ENCODE measurements around the gene SENP7. TPM values are rescaled to one million over a fixed set of nuclear protein-coding genes. Genes with fewer than 3 reads are reported as not detected.
"Not testable (repeated sequence)": the region's sequence is repeated elsewhere in the genome, so short reads cannot be mapped to it uniquely, and the experiment has no call there.

The SENP7 gene
- total RNA-seq, 1 experiment from 2014 or later = 2.2 TPM

DNA sequence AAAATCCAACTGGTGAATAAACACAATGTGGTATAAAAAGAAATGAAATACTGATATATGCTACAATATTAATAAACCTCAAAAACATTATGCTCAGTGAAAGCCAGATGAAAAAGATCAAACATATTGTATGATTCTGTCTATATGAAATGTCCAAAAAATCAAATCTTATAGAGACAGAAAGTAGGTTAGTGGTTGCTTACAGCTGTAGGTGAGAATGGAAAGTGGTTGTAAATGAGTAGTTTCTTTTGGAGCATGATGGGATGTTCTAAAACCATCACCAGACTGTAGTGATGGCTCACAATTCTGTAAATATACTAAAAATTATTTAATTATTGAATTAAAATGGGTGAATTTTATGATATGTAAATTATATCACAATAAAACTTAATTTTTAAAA, 58.4 kb downstream of the SENP7 start:
- no peak for DNase-seq (ENCODE audit: low spot score)

DNA sequence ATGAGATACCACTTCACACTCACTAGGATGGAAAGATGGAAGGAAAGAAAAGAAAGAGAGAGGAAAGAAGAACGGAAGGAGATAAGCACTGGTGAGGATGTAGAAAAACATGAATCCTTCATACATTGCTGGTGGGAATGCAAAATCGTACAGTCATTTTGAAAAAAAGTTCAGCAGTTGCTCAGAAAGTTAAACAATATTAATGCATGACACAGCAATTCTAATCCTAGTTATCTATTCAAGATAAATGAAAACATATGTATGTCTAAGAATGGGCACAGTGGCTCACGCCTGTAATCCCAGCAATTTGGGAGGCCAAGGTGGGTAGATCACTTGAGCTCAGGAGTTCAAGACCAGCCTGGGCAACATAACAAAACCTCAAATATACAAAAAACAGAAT, 59.1 kb downstream of the SENP7 start:
- DNase-seq (ENCODE audit: low spot score) = no peak

DNA sequence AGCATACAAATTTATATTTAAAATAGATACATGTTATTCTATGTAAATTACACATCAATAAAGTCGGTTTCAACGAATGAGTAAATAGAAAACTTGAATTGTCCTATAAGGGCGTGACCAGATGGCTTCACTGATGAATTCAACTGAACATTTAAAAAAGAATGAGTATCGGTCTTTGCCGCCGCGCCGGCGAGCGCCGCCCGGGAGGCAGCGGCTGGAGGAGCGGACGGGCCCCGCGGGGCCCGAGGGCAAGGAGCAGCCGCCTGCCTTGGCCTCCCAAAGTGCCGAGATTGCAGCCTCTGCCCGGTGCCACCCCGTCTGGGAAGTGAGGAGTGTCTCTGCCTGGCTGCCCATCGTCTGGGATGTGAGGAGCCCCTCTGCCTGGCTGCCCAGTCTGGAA, 74.4 kb downstream of the SENP7 start:
- DNase-seq (ENCODE audit: low spot score) = not testable (repeated sequence)

DNA sequence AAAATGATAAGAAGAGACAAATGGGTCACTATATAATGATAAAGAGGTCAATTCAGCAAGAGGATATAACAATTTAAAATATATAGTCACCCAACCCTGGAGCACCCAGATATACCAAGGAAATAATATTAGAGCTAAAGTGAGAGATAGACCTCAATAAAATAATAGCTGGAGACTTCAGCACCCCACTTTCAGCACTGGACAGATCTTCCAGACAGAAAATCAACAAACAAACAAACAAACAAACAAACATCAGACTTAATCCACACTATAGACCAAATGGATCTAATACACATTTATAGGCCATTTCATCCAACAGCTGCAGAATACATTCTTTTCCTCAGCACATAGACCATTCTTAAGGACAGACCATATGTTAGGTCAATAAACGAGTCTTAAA, 79.4 kb downstream of the SENP7 start:
- DNase-seq (ENCODE audit: low spot score) = no peak

DNA sequence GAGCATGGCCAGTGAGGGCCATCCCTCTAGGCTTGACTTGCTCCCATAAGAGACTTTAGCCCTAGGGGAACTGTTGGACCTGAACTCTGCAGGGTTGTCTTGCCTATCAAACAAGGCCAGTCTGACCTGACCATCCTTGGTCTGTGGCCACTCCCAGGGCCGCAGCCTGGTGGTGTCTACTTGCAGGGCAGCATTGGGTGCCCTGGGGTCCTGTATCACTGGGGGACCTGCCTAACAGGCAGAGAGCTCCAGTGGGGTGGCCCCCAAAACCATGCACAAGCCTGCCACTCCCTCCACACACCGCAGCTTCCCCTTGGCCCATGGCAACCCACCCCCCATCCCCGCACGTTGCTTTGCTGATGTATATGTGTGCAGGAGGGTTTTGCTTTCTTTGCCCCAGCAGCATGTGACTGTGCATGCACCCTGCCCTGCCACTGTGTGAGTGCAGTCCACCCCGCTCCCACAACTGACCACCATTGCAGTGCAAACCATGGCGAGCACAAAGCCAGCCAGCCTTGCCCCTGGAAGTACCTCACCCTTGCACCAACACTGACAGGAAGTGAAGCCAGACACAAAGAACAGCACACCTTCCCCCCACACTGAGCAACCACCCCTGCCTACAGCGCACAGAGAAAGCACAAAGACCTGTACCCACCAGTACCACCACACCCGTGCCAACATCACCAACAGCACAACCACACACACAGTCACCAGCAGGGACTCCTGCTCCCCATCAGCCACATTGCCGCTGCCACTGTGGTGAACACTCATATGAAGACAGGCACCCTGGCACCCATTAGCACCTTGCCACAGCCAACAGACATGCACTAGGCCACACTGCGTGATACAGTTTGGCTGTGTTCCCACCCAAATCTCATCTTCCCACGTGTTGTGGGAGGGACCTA, 88.8 kb downstream of the SENP7 start:
- DNase-seq (ENCODE audit: low spot score) = no peak

DNA sequence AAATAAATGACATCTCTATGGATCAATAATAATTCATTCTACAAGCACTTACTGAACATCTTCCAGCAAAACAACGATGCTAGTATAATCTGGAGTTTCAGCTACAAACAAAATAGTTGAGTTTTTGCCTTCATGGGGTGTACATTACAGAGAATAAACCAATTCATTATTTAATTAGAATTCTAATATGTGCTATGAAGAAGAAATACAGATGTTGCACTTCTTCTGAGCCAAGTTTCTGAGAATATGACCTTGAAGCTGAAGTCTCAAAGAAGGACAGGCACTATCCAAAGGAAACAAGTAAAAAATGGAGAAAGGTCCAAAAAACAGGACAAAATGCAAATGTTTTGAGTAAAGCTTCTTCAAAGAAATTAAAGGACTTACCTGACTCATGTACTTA, 94.2 kb downstream of the SENP7 start:
- no peak for DNase-seq (ENCODE audit: low spot score)

DNA sequence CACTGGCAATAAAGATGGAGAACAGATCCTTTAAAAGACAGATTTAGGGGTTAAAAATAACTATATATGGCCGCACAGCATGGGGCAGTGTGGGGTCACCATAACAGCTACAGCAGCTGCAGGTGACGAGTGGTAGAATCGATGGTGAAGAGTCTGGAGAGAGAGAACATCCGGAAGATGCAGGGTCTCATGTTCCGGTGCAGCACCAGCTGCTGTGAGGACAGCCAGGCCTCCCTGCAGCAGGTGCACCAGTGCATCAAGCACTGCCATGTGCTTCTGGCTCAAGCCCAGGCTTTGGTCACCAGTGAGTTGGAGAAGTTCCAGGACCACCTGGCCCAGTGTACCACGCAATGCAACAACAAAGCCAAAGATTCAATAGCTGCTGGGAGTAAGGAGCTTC, 98.9 kb downstream of the SENP7 start:
- DNase-seq (ENCODE audit: low spot score) = no peak

DNA sequence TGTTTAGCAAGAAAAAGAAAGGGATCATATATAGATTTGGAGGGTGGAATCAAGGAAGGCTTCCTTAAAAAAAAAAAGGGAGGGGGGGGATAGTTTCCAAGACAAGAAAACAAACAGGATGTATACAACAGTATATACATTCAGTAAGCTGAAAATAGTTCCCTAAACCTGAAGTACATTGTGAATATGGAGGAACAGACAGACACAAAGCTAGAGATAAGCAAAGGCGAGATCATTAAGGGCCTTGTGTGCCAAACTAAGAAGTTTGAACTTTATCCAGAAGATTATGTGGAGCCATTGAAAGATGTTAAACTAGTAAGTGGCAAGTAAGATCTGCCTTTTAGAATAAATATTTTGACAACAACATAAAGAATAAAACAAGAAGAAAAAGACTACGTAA, 99.4 kb downstream of the SENP7 start:
- DNase-seq (ENCODE audit: low spot score) = no peak

DNA sequence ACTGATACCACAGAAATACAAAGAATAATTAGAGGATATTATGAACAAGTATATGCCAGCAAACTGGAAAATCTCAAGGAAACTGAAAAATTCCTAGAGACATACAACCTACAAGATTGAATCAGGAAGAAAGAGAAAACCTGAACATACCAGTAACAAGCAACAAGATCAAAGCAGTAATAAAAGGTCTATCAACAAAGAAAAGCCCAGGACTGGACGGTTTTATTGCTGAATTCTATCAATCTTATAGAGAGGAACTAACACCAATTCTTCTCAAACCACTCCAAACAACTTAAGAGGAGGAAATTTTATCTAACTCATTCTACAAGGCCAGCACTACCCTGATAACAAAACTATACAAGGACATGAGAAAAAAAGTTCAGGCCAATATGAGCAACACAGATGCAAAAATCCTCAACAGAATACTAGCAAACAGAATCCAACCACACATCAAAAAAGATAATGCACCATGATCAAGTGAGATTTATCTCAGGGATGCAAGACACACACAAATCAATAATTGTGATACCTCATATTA, 121.5 kb downstream of the SENP7 start:
- no peak for DNase-seq (ENCODE audit: low spot score)

DNA sequence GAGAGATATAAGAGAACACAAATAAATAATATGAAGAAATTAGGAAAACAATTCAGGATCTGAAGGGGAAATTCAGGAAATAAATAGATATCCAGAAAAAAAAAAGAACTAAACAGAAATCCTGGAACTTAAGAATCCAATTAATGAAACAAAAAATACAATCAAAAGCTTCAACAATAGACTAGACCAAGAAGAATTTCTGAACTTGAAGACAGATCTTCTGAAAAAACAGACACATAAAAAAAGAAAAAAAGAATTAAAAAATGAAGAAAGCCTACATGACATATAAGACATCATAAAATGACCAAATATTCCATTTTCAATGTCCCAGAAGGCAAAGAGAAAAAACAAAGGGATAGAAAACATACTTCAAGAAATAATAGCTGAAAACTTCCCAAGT, 124.3 kb downstream of the SENP7 start:
- DNase-seq (ENCODE audit: low spot score) = no peak

DNA sequence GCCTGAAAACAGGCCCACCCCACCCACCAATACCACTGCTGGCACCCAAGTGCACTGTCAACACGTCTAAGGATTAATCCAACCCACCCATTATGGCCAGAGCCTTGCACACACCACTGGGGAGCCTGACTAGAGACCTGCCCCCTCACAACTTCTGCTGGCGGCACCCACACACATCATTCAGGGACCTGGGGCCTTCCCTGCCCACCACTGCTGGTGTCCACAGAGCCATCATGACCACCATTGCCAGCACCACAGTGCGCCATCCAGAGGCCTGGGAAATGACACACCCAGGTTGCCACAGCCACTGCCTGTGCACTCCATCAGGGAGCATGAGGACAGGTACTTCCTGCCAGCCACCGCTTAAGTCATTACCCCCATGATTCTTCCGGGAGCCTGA, 125.7 kb downstream of the SENP7 start:
- no peak for DNase-seq (ENCODE audit: low spot score)

DNA sequence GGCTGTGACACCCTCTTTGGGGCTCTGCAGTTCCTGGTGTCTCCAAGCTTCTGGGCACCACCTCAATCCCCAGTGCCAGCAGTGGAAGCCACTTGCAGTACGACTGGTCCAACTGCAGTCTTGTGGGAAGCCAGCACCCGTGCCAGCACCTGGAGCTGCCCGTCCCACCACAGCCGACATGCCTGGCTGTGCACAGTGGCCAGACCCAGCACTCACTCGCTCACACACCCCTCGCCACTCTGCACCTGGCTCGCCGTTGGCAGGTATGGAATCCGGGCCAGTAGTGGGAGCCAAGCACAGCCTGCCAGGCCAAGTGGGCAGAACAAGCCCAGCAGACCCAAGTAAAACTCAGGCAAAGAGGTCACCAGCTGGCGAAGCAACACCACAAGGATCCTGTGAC, 128.6 kb downstream of the SENP7 start:
- no peak for DNase-seq (ENCODE audit: low spot score)

DNA sequence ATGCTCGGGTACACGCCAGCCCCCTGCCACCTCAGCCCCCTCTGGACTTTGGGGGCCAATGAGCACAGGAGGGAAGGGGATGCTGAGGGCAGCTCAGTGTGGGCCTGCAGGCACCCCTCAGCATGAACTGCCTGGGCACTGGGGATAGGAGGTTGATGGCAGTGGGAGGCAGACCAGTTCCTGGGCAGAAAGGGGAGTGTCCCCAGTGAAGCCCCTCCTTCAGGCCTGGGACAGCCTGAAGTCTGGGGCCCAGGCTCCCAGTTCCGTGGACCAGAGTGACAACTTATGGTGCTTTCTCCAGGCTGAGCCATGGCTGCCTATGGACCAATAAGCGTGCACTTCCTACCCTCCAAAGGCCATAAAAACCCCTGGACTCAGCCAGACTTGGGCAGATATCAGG, 129.4 kb downstream of the SENP7 start:
- DNase-seq (ENCODE audit: low spot score) = no peak

DNA sequence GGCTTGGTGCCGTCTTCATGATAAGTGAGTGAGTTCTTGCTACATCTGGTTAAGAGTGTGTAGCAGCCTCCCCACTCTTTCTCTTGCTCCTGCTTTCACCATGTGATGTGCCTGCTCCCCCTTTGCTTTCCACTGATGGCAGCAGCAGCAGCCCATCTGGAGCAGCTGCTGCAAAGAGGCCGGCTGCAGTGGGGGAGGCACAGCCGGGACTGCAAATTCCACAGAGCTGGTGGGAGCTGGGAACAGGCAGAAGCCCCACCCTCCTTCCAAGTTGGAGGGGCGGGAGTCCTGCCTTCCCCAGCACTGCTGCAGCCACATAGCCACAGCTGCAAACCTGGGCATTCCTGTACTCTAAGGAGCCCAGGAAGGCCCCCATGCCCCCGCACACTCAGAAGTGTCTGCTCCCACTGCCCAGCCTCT, 129.8 kb downstream of the SENP7 start:
- no peak for DNase-seq (ENCODE audit: low spot score)

DNA sequence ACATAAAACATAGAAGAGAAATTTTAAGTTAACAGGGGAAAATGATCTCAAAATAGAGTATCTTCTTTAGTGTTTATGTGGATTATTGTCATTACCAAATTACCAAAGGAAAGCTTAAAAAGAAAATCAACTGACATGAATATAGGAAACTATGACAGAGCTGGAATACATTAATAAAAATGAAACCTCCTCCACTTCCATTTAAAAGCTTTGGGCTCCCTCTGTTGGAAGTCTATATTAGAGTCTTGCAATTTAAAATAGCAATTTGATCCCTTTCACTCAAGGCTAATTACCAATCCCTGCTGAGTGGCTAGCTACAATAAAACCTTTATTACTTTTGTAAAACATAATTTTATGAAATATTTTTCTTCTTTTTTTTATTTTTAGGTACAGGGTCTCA, 131.2 kb downstream of the SENP7 start:
- DNase-seq (ENCODE audit: low spot score) = peak; percentile 71

DNA sequence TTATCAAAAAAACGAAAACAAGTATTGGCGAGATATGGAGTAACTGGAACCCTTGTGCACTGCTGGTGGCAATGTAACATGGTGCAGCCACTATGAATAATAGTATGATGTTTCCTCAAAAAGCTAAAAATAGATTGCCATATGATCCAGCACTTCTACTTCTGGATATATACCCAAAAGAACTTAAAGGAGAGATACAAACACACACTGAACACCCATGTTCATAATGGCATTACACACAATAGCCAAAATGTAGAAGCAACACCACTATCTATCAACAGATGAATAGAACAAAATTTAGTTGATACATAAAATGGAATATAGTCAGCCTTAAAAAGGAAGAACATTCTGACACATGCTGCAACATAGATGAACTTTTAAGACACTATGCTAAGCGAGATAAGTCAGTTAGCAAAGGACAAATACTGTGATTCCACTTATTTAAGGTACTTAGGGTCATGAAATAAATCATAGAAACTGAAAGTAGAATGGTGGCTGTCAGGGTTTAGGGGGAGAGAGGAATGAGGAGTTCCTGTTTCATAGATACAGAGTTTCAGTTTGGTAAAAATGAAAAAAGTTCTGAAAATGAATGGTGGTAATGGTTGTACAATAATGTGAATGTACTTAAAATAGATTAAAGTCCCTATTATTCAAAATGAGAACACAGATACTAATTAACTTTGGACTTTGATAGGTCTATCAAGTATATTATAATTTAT, 133.2 kb downstream of the SENP7 start:
- no peak for DNase-seq (ENCODE audit: low spot score)

DNA sequence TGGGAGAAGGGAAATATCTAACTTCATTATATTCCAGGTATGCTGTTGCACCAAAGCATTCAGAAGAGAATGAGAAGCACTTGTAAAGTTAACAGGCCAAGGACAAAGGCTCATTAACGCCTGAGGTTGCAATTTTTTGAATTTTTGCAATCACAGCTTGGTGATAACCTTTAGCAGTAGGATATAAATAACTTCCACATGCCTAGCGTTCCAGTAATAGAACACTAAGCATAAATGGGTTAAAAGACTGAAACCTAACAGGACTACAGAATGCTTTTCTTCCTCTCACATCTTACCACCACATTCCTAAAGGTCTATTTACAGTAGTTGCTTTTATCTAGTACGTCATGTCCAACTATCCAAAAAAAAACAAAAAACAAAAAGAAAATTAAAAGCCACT, 135.2 kb downstream of the SENP7 start:
- DNase-seq (ENCODE audit: low spot score) = no peak

DNA sequence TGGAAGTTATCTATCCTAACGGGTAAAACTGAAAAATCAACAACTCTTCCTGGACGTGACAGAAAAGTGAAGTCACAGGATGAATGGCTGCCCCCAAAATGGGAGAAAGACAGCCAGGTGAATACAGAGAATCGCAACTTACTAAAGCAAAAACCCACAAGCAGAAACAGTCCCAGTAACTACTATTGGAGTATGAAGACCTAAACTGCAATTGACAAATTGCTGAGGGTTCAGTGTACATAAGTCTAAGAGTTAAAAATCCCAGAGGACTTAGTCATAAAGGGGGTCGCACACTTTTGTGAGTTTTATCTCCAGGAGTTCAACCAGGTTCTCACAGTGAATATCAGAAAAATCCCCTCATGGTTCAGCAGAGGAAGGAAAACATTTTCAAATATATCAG, 135.8 kb downstream of the SENP7 start:
- no peak for DNase-seq (ENCODE audit: low spot score)

DNA sequence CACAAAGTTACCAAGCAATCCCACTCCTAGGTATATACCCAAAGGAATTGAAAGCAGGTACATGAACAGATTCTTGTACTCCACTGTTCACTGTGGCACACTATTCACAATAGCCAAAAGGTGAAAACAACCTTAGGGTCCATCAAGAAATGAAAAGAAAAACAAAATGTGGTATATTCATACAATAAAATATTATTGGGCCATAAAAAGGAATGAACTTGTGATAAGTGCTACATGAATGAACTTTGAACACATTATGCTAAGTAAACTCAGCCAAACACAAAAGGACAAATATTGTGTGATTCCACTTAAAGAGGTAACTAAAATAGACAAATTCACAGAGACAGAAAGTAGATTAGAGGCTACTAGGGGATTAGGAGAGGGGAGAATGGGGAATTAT, 137.4 kb downstream of the SENP7 start:
- no peak for DNase-seq (ENCODE audit: low spot score)

DNA sequence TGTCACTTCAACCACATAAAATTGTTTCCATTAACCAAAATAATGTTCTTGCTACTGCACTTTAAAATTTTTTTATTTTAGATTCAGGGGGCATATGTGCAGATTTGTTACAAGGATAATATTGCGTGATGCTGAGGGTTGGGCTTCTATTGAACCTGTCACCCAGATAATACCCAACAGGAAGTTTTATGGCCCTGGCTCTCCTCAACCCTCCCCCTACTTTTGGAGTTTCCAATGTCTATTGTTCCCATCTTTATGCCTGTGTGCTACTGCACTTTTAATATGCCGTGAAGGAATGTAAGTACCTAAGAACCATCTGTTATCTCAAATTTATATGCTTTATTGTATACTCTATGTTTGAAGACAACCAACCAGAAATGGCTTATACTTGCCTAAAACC, 150.6 kb downstream of the SENP7 start:
- DNase-seq (ENCODE audit: low spot score) = no peak

DNA sequence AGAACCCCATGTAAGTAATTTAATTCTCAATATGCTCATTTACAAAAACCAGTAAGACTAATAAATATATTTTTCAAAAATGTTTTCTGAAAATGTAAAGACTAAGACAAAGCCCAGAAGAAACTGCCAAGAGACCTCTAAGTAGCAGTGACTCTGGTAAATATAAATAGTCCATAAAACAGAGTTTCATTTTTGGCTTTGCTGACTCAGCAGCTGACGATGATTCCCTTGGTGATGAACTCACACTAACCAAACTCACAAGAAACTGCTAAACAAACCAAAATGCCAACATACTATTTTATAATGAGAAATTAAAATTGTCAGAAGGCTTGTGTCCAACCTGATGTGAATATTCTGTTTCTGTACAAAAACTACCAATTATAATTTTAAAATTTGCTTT, 161.2 kb downstream of the SENP7 start:
- no peak for DNase-seq (ENCODE audit: low spot score)

DNA sequence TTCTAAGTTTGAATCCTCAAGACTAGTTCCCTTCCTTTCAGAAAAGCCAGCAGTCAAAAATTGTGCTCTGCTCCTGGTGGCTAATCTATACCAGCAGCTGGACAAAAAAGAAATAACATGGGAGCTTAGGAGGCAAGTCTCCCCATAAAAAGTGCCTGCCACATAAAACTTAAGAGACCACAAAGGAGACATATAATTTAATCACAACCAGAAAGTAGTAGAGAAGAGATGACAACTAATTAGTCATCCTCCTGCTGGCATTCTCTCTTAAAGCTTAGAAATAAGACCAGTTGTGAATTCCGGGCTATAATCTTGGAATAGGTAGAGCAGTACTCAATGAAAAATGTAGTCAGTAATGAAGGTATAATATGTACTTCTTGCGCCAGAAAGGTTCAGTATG, 172.4 kb downstream of the SENP7 start:
- no peak for DNase-seq (ENCODE audit: low spot score)

DNA sequence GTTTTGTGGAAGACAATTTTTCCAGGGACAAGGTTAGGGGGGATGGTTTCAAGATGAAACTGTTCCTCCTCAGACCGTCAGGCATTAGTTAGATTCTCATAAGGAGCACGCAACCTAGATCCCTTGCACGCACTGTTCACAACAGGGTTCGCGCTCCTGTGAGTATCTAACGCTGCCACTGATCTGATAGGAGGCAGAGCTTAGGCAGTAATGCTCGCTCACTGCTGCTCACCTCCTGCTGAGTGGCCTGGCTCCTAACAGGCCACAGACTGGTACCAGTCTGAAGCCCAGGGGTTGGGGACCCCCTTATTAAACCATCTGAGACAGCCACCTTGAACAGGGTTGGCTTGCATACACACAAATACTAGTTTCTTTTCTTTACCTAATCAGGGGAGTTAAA, 179.1 kb downstream of the SENP7 start:
- DNase-seq (ENCODE audit: low spot score) = no peak

All from HT-29 (cell line).